Measurements from ENCODE around the gene CCDC183. TPM values are rescaled to one million over a fixed set of nuclear protein-coding genes. Genes with fewer than 3 reads are reported as not detected.

Gene CCDC183
- total and polyA plus RNA-seq, 9 donors = 0.47 to 11.8 (median 5.7) TPM

- H3K4me1 ChIP-seq (ENCODE audit: insufficient read depth) = no peaks in the 10 kb centered on the region
- intact Hi-C loops (cut with DNase I) = no loop called here
- H3K4me3 ChIP-seq = no peak overlapping the region
- 43 to 54% (median 53%) methylated on average over 21 of the region's 21 CpGs for WGBS, 3 donors
- H3K27me3 ChIP-seq = no peaks in the 10 kb centered on the region
- H3K27ac ChIP-seq = no peak overlapping the region
- TF ChIP-seq EP300 (IDR thresholded peaks at IDR 0.05) (no peak), CTCF (IDR thresholded peaks at IDR 0.05) (no peak), POLR2A (IDR thresholded peaks at IDR 0.05) (no peak)
- DNase-seq = peak in 1 of 5 donors; percentile 65
- H3K36me3 ChIP-seq = no peaks in the 10 kb centered on the region
- H3K9me3 ChIP-seq = no peaks in the 10 kb centered on the region
Observed at GRCh38 chr9:136748666-136749611, 47.2 kb upstream of the CCDC183 start.

GRCh38 chr9:136750526-136750925 is 45.6 kb upstream of the CCDC183 start:
- H3K27ac ChIP-seq = no peak overlapping the region
- 36 to 48% (median 38%) methylated on average over 2 of the region's 2 CpGs for WGBS, 3 donors

GRCh38 chr9:136751244-136751643 is 44.9 kb upstream of the CCDC183 start:
- no peak overlapping the region for H3K27ac ChIP-seq
- no peaks in the 10 kb centered on the region for H3K4me1 ChIP-seq (ENCODE audit: insufficient read depth)
- H3K9me3 ChIP-seq = no peaks in the 10 kb centered on the region
- H3K4me3 ChIP-seq = no peak overlapping the region
- TF ChIP-seq EP300 (IDR thresholded peaks at IDR 0.05) (no peak), CTCF (IDR thresholded peaks at IDR 0.05) (no peak), POLR2A (IDR thresholded peaks at IDR 0.05) (no peak)
- 83 to 94% (median 84%) methylated on average over 1 of the region's 1 CpG for WGBS, 3 donors
- no peak for DNase-seq
- H3K27me3 ChIP-seq = no peaks in the 10 kb centered on the region
- no peaks in the 10 kb centered on the region for H3K36me3 ChIP-seq
- intact Hi-C loops (cut with DNase I) = no loop called here

More at GRCh38 chr9:136750526-136750925, 45.6 kb upstream of the CCDC183 start:
- intact Hi-C loops (cut with DNase I) = no loop called here
- H3K9me3 ChIP-seq = no peaks in the 10 kb centered on the region
- H3K4me1 ChIP-seq (ENCODE audit: insufficient read depth) = no peaks in the 10 kb centered on the region
- DNase-seq = no peak
- no peak overlapping the region for H3K4me3 ChIP-seq
- no peaks in the 10 kb centered on the region for H3K27me3 ChIP-seq
- no peak for TF ChIP-seq POLR2A (IDR thresholded peaks at IDR 0.05)
- TF ChIP-seq CTCF (IDR thresholded peaks at IDR 0.05) = no peak
- TF ChIP-seq EP300 (IDR thresholded peaks at IDR 0.05) = no peak
- H3K36me3 ChIP-seq = no peaks in the 10 kb centered on the region

- Histone ChIP-seq H3K27ac (no peak overlapping the region), H3K36me3 (no peaks in the 10 kb centered on the region), H3K4me1 (ENCODE audit: insufficient read depth) (no peaks in the 10 kb centered on the region), H3K9me3 (no peaks in the 10 kb centered on the region), H3K27me3 (no peaks in the 10 kb centered on the region), H3K4me3 (no peak overlapping the region)
- intact Hi-C loops (cut with DNase I) = no loop called here
- TF ChIP-seq POLR2A (IDR thresholded peaks at IDR 0.05) = no peak
- no peak for TF ChIP-seq CTCF (IDR thresholded peaks at IDR 0.05)
- TF ChIP-seq EP300 (IDR thresholded peaks at IDR 0.05) = no peak
- DNase-seq = no peak
Observed at GRCh38 chr9:136751814-136752213, 44.3 kb upstream of the CCDC183 start.
